ENCODE measurements around the gene SYT12.

DNA sequence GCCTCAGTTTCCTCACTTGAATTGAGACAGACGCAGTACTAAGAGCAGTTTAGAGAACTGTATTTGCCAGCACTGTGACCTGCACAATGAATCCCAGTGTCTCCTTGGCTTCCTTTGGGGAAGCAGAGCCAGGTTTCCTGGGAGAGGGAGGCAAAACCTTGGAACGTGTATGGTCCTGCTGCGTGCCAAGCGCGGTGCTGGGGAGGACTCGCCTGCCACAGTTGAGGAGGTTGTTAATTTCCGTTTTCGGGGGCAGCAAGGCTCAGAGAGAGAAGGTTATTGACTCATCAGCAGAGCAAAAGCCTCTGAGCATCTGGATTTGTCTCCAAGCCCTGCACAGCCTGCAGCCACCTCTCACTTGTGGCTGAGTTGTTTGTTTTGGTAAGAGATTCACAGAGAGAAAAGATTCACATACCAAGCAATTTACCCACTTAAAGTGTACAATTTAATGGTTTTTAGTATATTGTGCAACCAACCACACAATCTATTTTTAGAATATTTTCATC lies 10.8 kb downstream of the SYT12 start:
- no peak for TF ChIP-seq POLR2A (IDR thresholded peaks at IDR 0.05; ENCODE audit: low read length)
- no peak for TF ChIP-seq GATA1 (IDR thresholded peaks at IDR 0.05; ENCODE audit: low read depth, low read length)
